GM23338 (cell line): ENCODE data around the gene FAT1. TPM values are rescaled to one million over a fixed set of nuclear protein-coding genes. Genes with fewer than 3 reads are reported as not detected.
"Not testable (repeated sequence)": the region's sequence is repeated elsewhere in the genome, so short reads cannot be mapped to it uniquely, and the experiment has no call there.

Source experiments
- ATAC-seq: fragments of 200-7000 bp; cut with Tn5 transposase; 3 replicates; pipeline ENCODE4 v1.9.1; 2020
- DNase-seq: peaks from one replicate; pipeline ENCODE4 v3.0.0-alpha.2; 2015; ENCODE audit warnings: low spot score
- H2AFZ ChIP-seq: fragments of 200-600 bp; sonication (generic); 2 replicates; pipeline ENCODE4 v1.8.0; 2016; ENCODE audit warnings: antibody characterized with exemption, mild to moderate bottlenecking, moderate library complexity
- H3F3A ChIP-seq: fragments of 200-600 bp; sonication (generic); replicated peaks from 2 replicates; pipeline ENCODE4 v1.8.0; 2017; ENCODE audit warnings: antibody characterized with exemption, mixed run types, low read depth
- H3K27ac ChIP-seq: fragments of 200-600 bp; sonication (generic); 2 replicates; pipeline ENCODE4 v1.6.1; 2016; ENCODE audit warnings: low read depth
- H3K27me3 ChIP-seq: fragments of 200-600 bp; sonication (generic); 2 replicates; pipeline ENCODE4 v1.8.0; 2016; ENCODE audit warnings: mild to moderate bottlenecking, mixed run types, moderate library complexity; ENCODE audit not compliant: insufficient read depth
- H3K36me3 ChIP-seq: fragments of 200-600 bp; sonication (generic); 2 replicates; pipeline ENCODE4 v1.8.0; 2016; ENCODE audit warnings: mild to moderate bottlenecking; ENCODE audit not compliant: insufficient read depth
- H3K4me1 ChIP-seq: fragments of 200-600 bp; sonication (generic); 2 replicates; pipeline ENCODE4 v1.8.0; 2016; ENCODE audit warnings: mild to moderate bottlenecking, moderate library complexity; ENCODE audit not compliant: insufficient read depth
- H3K4me2 ChIP-seq: fragments of 200-600 bp; sonication (generic); 2 replicates; pipeline ENCODE4 v1.7.1; 2017; ENCODE audit warnings: mixed run types
- H3K4me3 ChIP-seq: fragments of 200-600 bp; sonication (generic); 2 replicates; pipeline ENCODE4 v1.6.1; 2016; ENCODE audit warnings: mixed run types
- H3K79me2 ChIP-seq: fragments of 200-600 bp; sonication (generic); replicated peaks from 2 replicates; pipeline ENCODE4 v1.8.0; 2017; ENCODE audit warnings: mild to moderate bottlenecking; ENCODE audit not compliant: insufficient read depth
- H3K9me2 ChIP-seq: fragments of 200-600 bp; sonication (generic); 2 replicates; pipeline ENCODE4 v1.8.0; 2017; ENCODE audit not compliant: insufficient read depth
- H4K20me1 ChIP-seq: fragments of 200-600 bp; sonication (generic); replicated peaks from 2 replicates; pipeline ENCODE4 v1.8.0; 2017; ENCODE audit warnings: mild to moderate bottlenecking; ENCODE audit not compliant: insufficient read depth
- H3K27ac Mint-ChIP-seq: 2 replicates; pipeline ENCODE4 v1.8.0; 2020; ENCODE audit warnings: inconsistent platforms, mild to moderate bottlenecking, moderate library complexity, mixed read lengths
- H3K27me3 Mint-ChIP-seq: 3 replicates; pipeline ENCODE4 v1.8.0; 2022; ENCODE audit warnings: low read depth, mild to moderate bottlenecking, moderate library complexity, mixed read lengths, inconsistent platforms; ENCODE audit not compliant: insufficient read depth, poor library complexity
- H3K36me3 Mint-ChIP-seq: 3 replicates; pipeline ENCODE4 v1.8.0; 2021; ENCODE audit warnings: low read depth, mild to moderate bottlenecking, inconsistent platforms, moderate library complexity, mixed read lengths
- H3K4me1 Mint-ChIP-seq: 3 replicates; pipeline ENCODE4 v1.8.0; 2020; ENCODE audit warnings: mild to moderate bottlenecking, inconsistent platforms, mixed read lengths
- H3K4me3 Mint-ChIP-seq: 3 replicates; pipeline ENCODE4 v1.8.0; 2021; ENCODE audit warnings: moderate library complexity, mild to moderate bottlenecking, inconsistent platforms, mixed read lengths
- H3K9me3 Mint-ChIP-seq: 3 replicates; pipeline ENCODE4 v1.8.0; 2020; ENCODE audit warnings: moderate library complexity, mild to moderate bottlenecking, inconsistent platforms, mixed read lengths
- JUNB ChIP-seq: IDR thresholded peaks from one replicate; pipeline ENCODE4 v1.6.1; 2016; ENCODE audit warnings: antibody characterized with exemption; ENCODE audit not compliant: unreplicated experiment
- POLR2AphosphoS5 ChIP-seq: IDR thresholded peaks from 2 replicates; pipeline ENCODE4 v1.6.1; 2016; ENCODE audit warnings: antibody characterized with exemption, low read depth
- ZNF462 ChIP-seq: fragments of 250-450 bp; sonication (Bioruptor Pico); IDR thresholded peaks from 2 replicates; pipeline ENCODE4 v1.5.0; 2020; ENCODE audit warnings: mild to moderate bottlenecking, moderate library complexity
- polyA plus RNA-seq: library from polyadenylated mRNA; unstranded; fragments of >200 nt; fragmentation: Nextera tagmentation; extraction: Ambion mirVana; gene quantifications from 2 replicates; pipeline ENCODE4 v1.2.1, GENCODE V29; 2016
- total RNA-seq: library from RNA; depleted of rRNA; stranded (reverse); fragments of >200 nt; shearing (Covaris generic); gene quantifications from 2 replicates; pipeline ENCODE4 v1.2.3, GENCODE V29; 2014

FAT1 gene
- total and polyA plus RNA-seq, 2 experiments from 2014 or later: 37.6 to 137 TPM

- TF ChIP-seq ZNF462 (no peak), JUNB (no peak), POLR2AphosphoS5 (no peak)
These were observed 34.2 kb upstream of the FAT1 start (continued) for GRCh38 chr4:186757696-186758355.

DNA sequence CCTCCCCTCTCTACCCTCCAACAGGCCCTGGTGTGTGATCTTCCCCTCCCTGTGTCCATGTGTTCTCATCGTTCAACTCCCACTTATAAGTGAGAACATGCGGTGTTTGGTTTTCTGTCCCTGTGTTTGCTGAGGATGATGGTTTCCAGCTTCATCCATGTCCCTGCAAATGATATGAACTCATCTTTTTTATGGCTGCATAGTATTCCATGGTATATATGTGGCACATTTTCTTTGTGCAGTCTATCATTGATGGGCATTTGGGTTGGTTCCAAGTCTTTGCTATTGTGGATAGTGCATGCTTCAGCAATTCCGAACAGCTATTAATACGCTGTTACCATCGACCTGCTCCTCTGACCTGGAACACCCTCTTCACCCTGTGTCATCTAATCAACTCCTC, 32.9 kb upstream of the FAT1 start:
- H3K79me2 ChIP-seq, H3K4me3 Mint-ChIP-seq, ATAC-seq, H3K27me3 Mint-ChIP-seq, H3K4me1 ChIP-seq, H3K9me3 Mint-ChIP-seq, H3K27me3 ChIP-seq, H3K36me3 ChIP-seq, H3K4me1 Mint-ChIP-seq, H3K36me3 Mint-ChIP-seq, H4K20me1 ChIP-seq, H3K27ac Mint-ChIP-seq, H3F3A ChIP-seq, H3K27ac ChIP-seq, H2AFZ ChIP-seq, DNase-seq, H3K4me3 ChIP-seq, H3K9me2 ChIP-seq, H3K4me2 ChIP-seq: not testable (repeated sequence)
